HepG2 (cell line): ENCODE data around the gene FEM1B. TPM values are rescaled to one million over a fixed set of nuclear protein-coding genes. Genes with fewer than 3 reads are reported as not detected.
A peak's percentile ranks its signal among the peaks of the same experiment; 100 is the strongest.

Source experiments
- KLF15 ChIP-seq: sonication (generic); formaldehyde crosslinking; IDR thresholded peaks from 2 replicates; pipeline ENCODE4 v1.8.1; 2023; ENCODE audit warnings: borderline replicate concordance, mild to moderate bottlenecking, inconsistent platforms, missing genetic modification reagents, mixed read lengths
- MYNN ChIP-seq: sonication (generic); formaldehyde crosslinking; IDR thresholded peaks from 2 replicates; pipeline ENCODE4 v1.4.0; 2020; ENCODE audit warnings: mild to moderate bottlenecking, low read depth, missing genetic modification reagents
- NFYC ChIP-seq: IDR thresholded peaks from 2 replicates; pipeline ENCODE4 v1.6.1; 2016; ENCODE audit warnings: missing genetic modification reagents, missing compliant biosample characterization
- POLR2AphosphoS2 ChIP-seq: IDR thresholded peaks from 2 replicates; pipeline ENCODE4 v1.6.1; 2011; ENCODE audit warnings: low read depth, low read length, improper control_type of control experiment
- SMARCE1 ChIP-seq: fragments of 450-650 bp; IDR thresholded peaks from 2 replicates; pipeline ENCODE4 v1.6.1; 2017; ENCODE audit warnings: borderline replicate concordance
- SP2 ChIP-seq: sonication (generic); formaldehyde crosslinking; IDR thresholded peaks from 2 replicates; pipeline ENCODE4 v1.5.1; 2020; ENCODE audit warnings: mild to moderate bottlenecking, missing genetic modification reagents
- THAP11 ChIP-seq: IDR thresholded peaks from 2 replicates; pipeline ENCODE4 v1.6.1; 2016; ENCODE audit warnings: missing biosample characterization, missing genetic modification reagents
- ZNF543 ChIP-seq: sonication (generic); formaldehyde crosslinking; IDR thresholded peaks from 2 replicates; pipeline ENCODE4 v1.4.0; 2020; ENCODE audit warnings: mild to moderate bottlenecking, missing genetic modification reagents
- ZNF570 ChIP-seq: sonication (generic); formaldehyde crosslinking; IDR thresholded peaks from 2 replicates; pipeline ENCODE4 v1.4.0; 2020; ENCODE audit warnings: mild to moderate bottlenecking, missing genetic modification reagents, borderline replicate concordance
- ZNF572 ChIP-seq: sonication (generic); formaldehyde crosslinking; IDR thresholded peaks from 2 replicates; pipeline ENCODE4 v1.5.1; 2020; ENCODE audit warnings: mild to moderate bottlenecking, missing genetic modification reagents
- ZNF615 ChIP-seq: sonication (generic); formaldehyde crosslinking; IDR thresholded peaks from 2 replicates; pipeline ENCODE4 v1.5.0; 2020; ENCODE audit warnings: mild to moderate bottlenecking, missing genetic modification reagents, borderline replicate concordance
- ZNF670 ChIP-seq: sonication (generic); formaldehyde crosslinking; IDR thresholded peaks from 2 replicates; pipeline ENCODE4 v1.8.0; 2022; ENCODE audit warnings: mild to moderate bottlenecking, missing genetic modification reagents, borderline replicate concordance
- ZSCAN9 ChIP-seq: IDR thresholded peaks from 2 replicates; pipeline ENCODE4 v1.6.1; 2016; ENCODE audit warnings: borderline replicate concordance
- polyA plus RNA-seq, 8 experiments: library from polyadenylated mRNA; depleted of rRNA in 3 of 8; stranded (reverse) in 7 of 8; unstranded in 1 of 8; fragments of >200 nt; fragmentation: Illumina TruSeq in 4 of 8; extraction: Trizol in 4 of 8; gene quantifications; 2 replicates each; pipeline versions ENCODE4 v1.2.1 to v1.2.3, GENCODE V29; 2011 to 2016; ENCODE audit warnings: low read depth in 4 of 8, missing spikeins in 1 of 8, mixed read lengths in 1 of 8; ENCODE audit not compliant: insufficient read depth in 1 of 8
- total RNA-seq, 5 experiments: library from RNA; depleted of rRNA; stranded (reverse); fragments of >200 nt; fragmentation: Illumina TruSeq; extraction: Trizol; gene quantifications; 2 replicates each; pipeline ENCODE4 v1.2.3, GENCODE V29; 2016; ENCODE audit warnings: low read depth in 1 of 5
- TF ChIP-seq, protein P1 (sequence below): IDR thresholded peaks from 2 replicates; pipeline ENCODE4 v1.6.1; 2016
- TF ChIP-seq, protein P2 (sequence below): sonication (generic); formaldehyde crosslinking; IDR thresholded peaks from 2 replicates; pipeline ENCODE4 v1.9.0; 2021; ENCODE audit warnings: missing genetic modification reagents, borderline replicate concordance
- TF ChIP-seq, protein P3 (sequence below): sonication (generic); formaldehyde crosslinking; IDR thresholded peaks from 2 replicates; pipeline ENCODE4 v1.5.0; 2020; ENCODE audit warnings: mild to moderate bottlenecking, missing genetic modification reagents
- TF ChIP-seq, protein P4 (sequence below): sonication (generic); formaldehyde crosslinking; IDR thresholded peaks from 2 replicates; pipeline ENCODE4 v1.4.0; 2020; ENCODE audit warnings: missing genetic modification reagents
- TF ChIP-seq, protein P5 (sequence below): sonication (generic); formaldehyde crosslinking; IDR thresholded peaks from 2 replicates; pipeline ENCODE4 v1.4.0; 2020; ENCODE audit warnings: missing genetic modification reagents

The FEM1B gene
- total and polyA plus RNA-seq, 2 of the 13 experiments (the other 11 are each of a cell fraction or from before 2014, with no cell fraction given), result 38.1 to 40.0 TPM

DNA sequence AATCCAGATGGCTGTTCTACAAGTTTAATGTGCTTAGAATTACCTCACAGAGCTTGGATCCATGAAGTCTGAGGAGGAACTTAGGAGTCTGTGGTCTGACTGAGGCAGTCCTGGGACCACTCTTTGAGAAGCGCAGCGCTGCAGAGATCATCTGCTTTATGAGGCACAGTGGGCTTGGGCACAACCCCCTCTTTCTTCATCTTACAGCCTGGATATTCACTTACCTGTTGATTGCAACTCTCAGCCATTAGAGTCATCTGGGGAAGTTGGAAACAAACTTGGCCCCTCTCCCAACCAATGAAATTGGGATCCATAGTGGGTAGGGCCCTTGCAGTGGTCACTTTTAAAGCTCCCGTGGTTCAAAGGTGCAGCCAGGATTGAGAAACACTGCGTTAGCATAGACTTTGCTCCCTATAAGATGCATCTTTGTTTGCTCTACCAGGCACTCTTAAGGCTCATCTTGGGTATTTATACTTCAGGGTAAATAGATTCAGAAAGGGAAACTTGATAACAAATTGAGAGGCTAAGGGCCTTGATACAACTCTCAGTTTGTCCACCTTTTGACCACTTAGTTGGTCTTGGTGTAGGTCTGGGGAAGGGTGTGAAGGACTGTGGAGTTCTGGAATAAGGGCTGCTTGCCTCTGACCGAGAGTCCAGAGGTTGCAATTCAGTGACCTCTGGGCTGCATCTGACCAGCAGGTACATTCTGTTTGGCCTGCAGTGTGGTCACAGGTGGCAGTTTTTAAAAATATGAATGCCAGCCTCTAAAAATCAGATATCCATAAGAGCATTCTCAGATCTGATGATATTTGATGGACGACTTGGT is 22.8 kb downstream of the FEM1B start (continued):
- TF ChIP-seq POLR2AphosphoS2 (no peak), SMARCE1 (no peak), KLF15 (CRISPR knock-in tag) (no peak), ZNF570 (CRISPR knock-in tag) (no peak), ZNF572 (CRISPR knock-in tag) (no peak), ZNF615 (no peak), MYNN (no peak), ZNF670 (CRISPR knock-in tag) (no peak), NFYC (peak; percentile 39; the same call in 1 of the 2 replicates), ZNF543 (CRISPR knock-in tag) (0 out of 2 replicates have a peak, but pooled peaks have one; percentile 39), THAP11 (CRISPR knock-in tag) (peak; percentile 38; the same call in 1 of the 2 replicates), SP2 (no peak), ZSCAN9 (CRISPR knock-in tag) (0 out of 2 replicates have a peak, but pooled peaks have one; percentile 26)
- TF ChIP-seq, protein P1, sequence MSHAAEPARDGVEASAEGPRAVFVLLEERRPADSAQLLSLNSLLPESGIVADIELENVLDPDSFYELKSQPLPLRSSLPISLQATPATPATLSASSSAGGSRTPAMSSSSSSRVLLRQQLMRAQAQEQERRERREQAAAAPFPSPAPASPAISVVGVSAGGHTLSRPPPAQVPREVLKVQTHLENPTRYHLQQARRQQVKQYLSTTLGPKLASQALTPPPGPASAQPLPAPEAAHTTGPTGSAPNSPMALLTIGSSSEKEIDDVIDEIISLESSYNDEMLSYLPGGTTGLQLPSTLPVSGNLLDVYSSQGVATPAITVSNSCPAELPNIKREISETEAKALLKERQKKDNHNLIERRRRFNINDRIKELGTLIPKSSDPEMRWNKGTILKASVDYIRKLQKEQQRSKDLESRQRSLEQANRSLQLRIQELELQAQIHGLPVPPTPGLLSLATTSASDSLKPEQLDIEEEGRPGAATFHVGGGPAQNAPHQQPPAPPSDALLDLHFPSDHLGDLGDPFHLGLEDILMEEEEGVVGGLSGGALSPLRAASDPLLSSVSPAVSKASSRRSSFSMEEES, result no peak
- TF ChIP-seq, protein P2, sequence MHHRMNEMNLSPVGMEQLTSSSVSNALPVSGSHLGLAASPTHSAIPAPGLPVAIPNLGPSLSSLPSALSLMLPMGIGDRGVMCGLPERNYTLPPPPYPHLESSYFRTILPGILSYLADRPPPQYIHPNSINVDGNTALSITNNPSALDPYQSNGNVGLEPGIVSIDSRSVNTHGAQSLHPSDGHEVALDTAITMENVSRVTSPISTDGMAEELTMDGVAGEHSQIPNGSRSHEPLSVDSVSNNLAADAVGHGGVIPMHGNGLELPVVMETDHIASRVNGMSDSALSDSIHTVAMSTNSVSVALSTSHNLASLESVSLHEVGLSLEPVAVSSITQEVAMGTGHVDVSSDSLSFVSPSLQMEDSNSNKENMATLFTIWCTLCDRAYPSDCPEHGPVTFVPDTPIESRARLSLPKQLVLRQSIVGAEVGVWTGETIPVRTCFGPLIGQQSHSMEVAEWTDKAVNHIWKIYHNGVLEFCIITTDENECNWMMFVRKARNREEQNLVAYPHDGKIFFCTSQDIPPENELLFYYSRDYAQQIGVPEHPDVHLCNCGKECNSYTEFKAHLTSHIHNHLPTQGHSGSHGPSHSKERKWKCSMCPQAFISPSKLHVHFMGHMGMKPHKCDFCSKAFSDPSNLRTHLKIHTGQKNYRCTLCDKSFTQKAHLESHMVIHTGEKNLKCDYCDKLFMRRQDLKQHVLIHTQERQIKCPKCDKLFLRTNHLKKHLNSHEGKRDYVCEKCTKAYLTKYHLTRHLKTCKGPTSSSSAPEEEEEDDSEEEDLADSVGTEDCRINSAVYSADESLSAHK (CRISPR knock-in tag), result no peak
- TF ChIP-seq, protein P3, sequence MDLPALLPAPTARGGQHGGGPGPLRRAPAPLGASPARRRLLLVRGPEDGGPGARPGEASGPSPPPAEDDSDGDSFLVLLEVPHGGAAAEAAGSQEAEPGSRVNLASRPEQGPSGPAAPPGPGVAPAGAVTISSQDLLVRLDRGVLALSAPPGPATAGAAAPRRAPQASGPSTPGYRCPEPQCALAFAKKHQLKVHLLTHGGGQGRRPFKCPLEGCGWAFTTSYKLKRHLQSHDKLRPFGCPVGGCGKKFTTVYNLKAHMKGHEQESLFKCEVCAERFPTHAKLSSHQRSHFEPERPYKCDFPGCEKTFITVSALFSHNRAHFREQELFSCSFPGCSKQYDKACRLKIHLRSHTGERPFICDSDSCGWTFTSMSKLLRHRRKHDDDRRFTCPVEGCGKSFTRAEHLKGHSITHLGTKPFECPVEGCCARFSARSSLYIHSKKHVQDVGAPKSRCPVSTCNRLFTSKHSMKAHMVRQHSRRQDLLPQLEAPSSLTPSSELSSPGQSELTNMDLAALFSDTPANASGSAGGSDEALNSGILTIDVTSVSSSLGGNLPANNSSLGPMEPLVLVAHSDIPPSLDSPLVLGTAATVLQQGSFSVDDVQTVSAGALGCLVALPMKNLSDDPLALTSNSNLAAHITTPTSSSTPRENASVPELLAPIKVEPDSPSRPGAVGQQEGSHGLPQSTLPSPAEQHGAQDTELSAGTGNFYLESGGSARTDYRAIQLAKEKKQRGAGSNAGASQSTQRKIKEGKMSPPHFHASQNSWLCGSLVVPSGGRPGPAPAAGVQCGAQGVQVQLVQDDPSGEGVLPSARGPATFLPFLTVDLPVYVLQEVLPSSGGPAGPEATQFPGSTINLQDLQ, result no peak
- TF ChIP-seq, protein P4, sequence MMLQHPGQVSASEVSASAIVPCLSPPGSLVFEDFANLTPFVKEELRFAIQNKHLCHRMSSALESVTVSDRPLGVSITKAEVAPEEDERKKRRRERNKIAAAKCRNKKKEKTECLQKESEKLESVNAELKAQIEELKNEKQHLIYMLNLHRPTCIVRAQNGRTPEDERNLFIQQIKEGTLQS (CRISPR knock-in tag), result no peak
- TF ChIP-seq, protein P5, sequence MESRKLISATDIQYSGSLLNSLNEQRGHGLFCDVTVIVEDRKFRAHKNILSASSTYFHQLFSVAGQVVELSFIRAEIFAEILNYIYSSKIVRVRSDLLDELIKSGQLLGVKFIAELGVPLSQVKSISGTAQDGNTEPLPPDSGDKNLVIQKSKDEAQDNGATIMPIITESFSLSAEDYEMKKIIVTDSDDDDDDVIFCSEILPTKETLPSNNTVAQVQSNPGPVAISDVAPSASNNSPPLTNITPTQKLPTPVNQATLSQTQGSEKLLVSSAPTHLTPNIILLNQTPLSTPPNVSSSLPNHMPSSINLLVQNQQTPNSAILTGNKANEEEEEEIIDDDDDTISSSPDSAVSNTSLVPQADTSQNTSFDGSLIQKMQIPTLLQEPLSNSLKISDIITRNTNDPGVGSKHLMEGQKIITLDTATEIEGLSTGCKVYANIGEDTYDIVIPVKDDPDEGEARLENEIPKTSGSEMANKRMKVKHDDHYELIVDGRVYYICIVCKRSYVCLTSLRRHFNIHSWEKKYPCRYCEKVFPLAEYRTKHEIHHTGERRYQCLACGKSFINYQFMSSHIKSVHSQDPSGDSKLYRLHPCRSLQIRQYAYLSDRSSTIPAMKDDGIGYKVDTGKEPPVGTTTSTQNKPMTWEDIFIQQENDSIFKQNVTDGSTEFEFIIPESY (CRISPR knock-in tag), result no peak
